Hepatocyte (in vitro differentiated cells): ENCODE data around the gene SPRYD3. TPM values are rescaled to one million over a fixed set of nuclear protein-coding genes. Genes with fewer than 3 reads are reported as not detected.

Source experiments
- DNase-seq: peaks from one replicate; pipeline ENCODE4 v3.0.0-alpha.2; 2016; ENCODE audit warnings: low spot score
- H2AFZ ChIP-seq: fragments of 200-600 bp; sonication (generic); 2 replicates; pipeline ENCODE4 v1.6.0; 2016; ENCODE audit warnings: antibody characterized with exemption, mild to moderate bottlenecking
- H3K27ac ChIP-seq: fragments of 200-600 bp; sonication (generic); 2 replicates; pipeline ENCODE4 v1.5.1; 2016; ENCODE audit warnings: mild to moderate bottlenecking
- H3K27me3 ChIP-seq: fragments of 200-600 bp; sonication (generic); 2 replicates; pipeline ENCODE4 v1.6.1; 2016
- H3K36me3 ChIP-seq: fragments of 200-600 bp; sonication (generic); replicated peaks from 2 replicates; pipeline ENCODE4 v1.5.1; 2016; ENCODE audit warnings: low read depth; ENCODE audit not compliant: insufficient read depth
- H3K4me1 ChIP-seq: fragments of 200-600 bp; sonication (generic); 2 replicates; pipeline ENCODE4 v1.5.1; 2016; ENCODE audit warnings: mild to moderate bottlenecking, moderate library complexity; ENCODE audit not compliant: insufficient read depth
- H3K4me2 ChIP-seq: fragments of 200-600 bp; sonication (generic); 2 replicates; pipeline ENCODE4 v1.6.0; 2016
- H3K4me3 ChIP-seq: fragments of 200-600 bp; sonication (generic); 2 replicates; pipeline ENCODE4 v1.5.1; 2016; ENCODE audit warnings: mild to moderate bottlenecking
- H3K79me2 ChIP-seq: fragments of 200-600 bp; sonication (generic); 2 replicates; pipeline ENCODE4 v1.6.0; 2017; ENCODE audit warnings: mild to moderate bottlenecking
- H3K9me2 ChIP-seq: fragments of 200-600 bp; sonication (generic); replicated peaks from 2 replicates; pipeline ENCODE4 v1.6.0; 2017; ENCODE audit warnings: mild to moderate bottlenecking; ENCODE audit not compliant: insufficient read depth
- H3K9me3 ChIP-seq: fragments of 200-600 bp; sonication (generic); 2 replicates; pipeline ENCODE4 v1.5.1; 2016; ENCODE audit warnings: low read depth, mild to moderate bottlenecking
- H4K20me1 ChIP-seq: fragments of 200-600 bp; sonication (generic); 2 replicates; pipeline ENCODE4 v1.6.0; 2016; ENCODE audit warnings: mild to moderate bottlenecking; ENCODE audit not compliant: insufficient read depth, poor library complexity, severe bottlenecking
- CTCF ChIP-seq: fragments of 200-600 bp; sonication (generic); IDR thresholded peaks from 2 replicates; pipeline ENCODE4 v1.5.1; 2016; ENCODE audit warnings: antibody characterized with exemption, mild to moderate bottlenecking; ENCODE audit not compliant: poor library complexity
- EZH2 ChIP-seq: fragments of 200-600 bp; sonication (generic); IDR thresholded peaks from 2 replicates; pipeline ENCODE4 v1.6.1; 2016; ENCODE audit warnings: antibody characterized with exemption, mild to moderate bottlenecking, borderline replicate concordance
- EZH2phosphoT487 ChIP-seq: fragments of 200-600 bp; sonication (generic); IDR thresholded peaks from one replicate; pipeline ENCODE4 v1.6.1; 2018; ENCODE audit warnings: antibody characterized with exemption, mild to moderate bottlenecking, low read depth, moderate library complexity; ENCODE audit not compliant: unreplicated experiment, severe bottlenecking
- WGBS: methylation state at CpG from one replicate; pipeline ENCODE4 v1.1.6; 2016; ENCODE audit warnings: low lambda C conversion rate; ENCODE audit errors: missing lambda C conversion rate; 5-methylcytosine and 5-hydroxymethylcytosine counted together
- polyA plus RNA-seq: library from polyadenylated mRNA; unstranded; fragments of >200 nt; fragmentation: Nextera tagmentation; extraction: Ambion mirVana; gene quantifications from 2 replicates; pipeline ENCODE4 v1.2.1, GENCODE V29; 2016
- total RNA-seq: library from RNA; depleted of rRNA; stranded (reverse); fragments of >200 nt; gene quantifications from 2 replicates; pipeline ENCODE4 v1.2.3, GENCODE V29; 2014

SPRYD3 gene
- total and polyA plus RNA-seq, 2 experiments from 2014 or later: 20.9 to 24.6 TPM

DNA sequence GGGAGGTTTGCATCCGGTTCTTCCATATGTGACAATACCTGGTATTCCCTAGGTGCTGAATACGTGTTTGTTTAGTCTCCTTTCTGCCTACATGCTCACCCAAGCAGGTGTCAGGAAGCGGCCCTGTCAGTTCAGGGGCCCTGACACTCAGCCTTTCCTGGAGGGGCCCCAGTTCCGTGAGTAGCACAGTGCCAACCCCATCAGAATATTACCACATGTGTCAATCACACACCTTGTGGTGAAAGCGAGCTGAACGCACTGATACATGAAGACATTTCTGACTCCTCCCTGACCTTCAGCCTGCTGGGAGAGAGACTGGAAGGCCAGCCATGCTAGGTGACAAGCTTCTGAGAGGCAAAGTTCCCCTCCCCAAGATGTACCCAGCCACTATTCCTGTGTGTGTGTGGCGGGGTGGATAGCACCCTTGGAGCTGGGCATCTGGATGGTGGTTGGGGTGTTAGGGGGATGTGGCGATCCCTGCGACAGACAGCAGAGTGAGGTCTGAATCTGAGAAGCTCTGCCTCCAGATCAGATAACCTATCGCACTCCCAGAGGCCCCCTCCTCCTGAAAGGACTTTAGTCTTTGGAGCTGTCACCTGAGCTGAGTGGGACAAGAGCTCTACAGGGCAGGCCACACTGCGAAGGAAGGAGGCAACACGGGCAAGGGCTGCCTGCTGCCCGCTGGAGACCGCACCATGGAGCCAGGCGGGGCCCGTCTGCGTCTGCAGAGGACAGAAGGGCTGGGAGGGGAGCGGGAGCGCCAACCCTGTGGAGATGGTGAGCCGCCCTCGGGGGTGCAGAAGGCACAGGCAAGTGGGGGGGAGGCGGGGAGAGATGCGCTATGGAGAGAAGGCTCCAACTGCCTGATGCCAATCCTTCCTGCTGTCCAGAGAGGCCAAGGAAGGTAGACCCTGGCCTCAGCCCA lies 24.0 kb upstream of the SPRYD3 start, which contains the start of gene SOAT2:
SOAT2 (plus strand) TSS at position 604 of the 925 bp plus-strand sequence; CDS start at position 696, 92 bp downstream.
- H3K4me3 ChIP-seq: no peak within 1 kb of the TSS
- H3K27ac ChIP-seq: peak within 1 kb of the TSS; percentile 90
- 71% methylated on average over 23 of the region's 23 CpGs for WGBS

DNA sequence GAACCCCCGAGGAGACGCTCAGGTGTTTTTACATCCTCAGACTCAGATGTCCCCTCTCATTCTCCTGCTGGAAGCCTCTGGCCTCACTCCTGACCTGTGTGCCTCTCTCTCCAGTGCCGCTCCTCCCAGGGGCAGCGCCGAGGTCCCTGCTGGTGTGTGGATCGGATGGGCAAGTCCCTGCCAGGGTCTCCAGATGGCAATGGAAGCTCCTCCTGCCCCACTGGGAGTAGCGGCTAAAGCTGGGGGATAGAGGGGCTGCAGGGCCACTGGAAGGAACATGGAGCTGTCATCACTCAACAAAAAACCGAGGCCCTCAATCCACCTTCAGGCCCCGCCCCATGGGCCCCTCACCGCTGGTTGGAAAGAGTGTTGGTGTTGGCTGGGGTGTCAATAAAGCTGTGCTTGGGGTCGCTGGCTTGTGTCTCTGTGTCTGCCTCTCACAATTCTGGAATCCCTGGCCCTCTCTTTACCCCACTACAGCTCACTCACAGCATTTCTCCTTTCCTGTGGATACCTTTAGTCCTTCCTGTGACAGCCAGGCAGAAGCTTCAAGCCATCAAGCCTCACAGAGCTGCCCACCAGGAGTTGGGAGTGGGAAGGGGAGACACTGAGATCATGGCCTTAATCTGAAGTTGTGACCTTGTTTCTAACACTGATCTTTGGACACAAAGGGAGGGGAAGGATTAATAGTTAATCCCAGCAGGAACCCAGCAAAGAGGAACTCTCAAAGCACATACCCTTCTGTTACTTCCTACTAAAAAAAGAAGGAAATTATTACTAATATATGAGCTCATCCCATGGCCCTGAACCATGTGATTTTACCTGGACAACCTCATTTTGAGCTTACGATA lies 23.0 kb upstream of the SPRYD3 start:
- H3K4me3 ChIP-seq: no peak overlapping the region
- H3K4me2 ChIP-seq: peak overlapping the region; percentile 59
- TF ChIP-seq EZH2phosphoT487 (no peak), EZH2 (no peak), CTCF (no peak)
- H3K79me2 ChIP-seq: no peaks in the 10 kb centered on the region
- H3K4me1 ChIP-seq: peaks cover 22% of the 10 kb centered on the region
- H2AFZ ChIP-seq: no peak overlapping the region
- H3K27me3 ChIP-seq: no peaks in the 10 kb centered on the region
- H3K36me3 ChIP-seq: no peaks in the 10 kb centered on the region
- no peaks in the 10 kb centered on the region for H4K20me1 ChIP-seq
- peak; percentile 34 for DNase-seq
- no peaks in the 10 kb centered on the region for H3K9me3 ChIP-seq
- no peaks in the 10 kb centered on the region for H3K9me2 ChIP-seq
- peak overlapping the region; percentile 90 for H3K27ac ChIP-seq
- 87% methylated on average over 12 of the region's 12 CpGs for WGBS

More for the DNA sequence above, 24.0 kb upstream of the SPRYD3 start, which contains the start of gene SOAT2:
- TF ChIP-seq EZH2 (no peak), EZH2phosphoT487 (no peak), CTCF (no peak)
- H3K4me1 ChIP-seq: peaks cover 19% of the 10 kb centered on the region
- no peaks in the 10 kb centered on the region for H3K36me3 ChIP-seq
- H3K4me2 ChIP-seq: peak within 1 kb of the TSS; percentile 59
- H3K79me2 ChIP-seq: no peaks in the 10 kb centered on the region
- no peaks in the 10 kb centered on the region for H4K20me1 ChIP-seq
- no peaks in the 10 kb centered on the region for H3K27me3 ChIP-seq
- no peak within 1 kb of the TSS for H2AFZ ChIP-seq
- no peaks in the 10 kb centered on the region for H3K9me2 ChIP-seq
- H3K9me3 ChIP-seq: no peaks in the 10 kb centered on the region
- peak; percentile 75 for DNase-seq

GRCh38 chr12:53101266-53101665 lies 22.1 kb upstream of the SPRYD3 start:
- no peaks in the 10 kb centered on the region for H3K9me3 ChIP-seq
- no peak overlapping the region for H2AFZ ChIP-seq
- DNase-seq: no peak
- TF ChIP-seq CTCF: no peak
- TF ChIP-seq EZH2phosphoT487: no peak
- no peak for TF ChIP-seq EZH2
- no peak overlapping the region for H3K4me3 ChIP-seq
- H3K4me2 ChIP-seq: no peak overlapping the region
- H3K27ac ChIP-seq: no peak overlapping the region
- peaks cover 31% of the 10 kb centered on the region for H3K4me1 ChIP-seq
- H3K36me3 ChIP-seq: no peaks in the 10 kb centered on the region
- WGBS: 88% methylated on average over 7 of the region's 7 CpGs
- no peaks in the 10 kb centered on the region for H3K27me3 ChIP-seq
- no peaks in the 10 kb centered on the region for H4K20me1 ChIP-seq
- no peaks in the 10 kb centered on the region for H3K9me2 ChIP-seq
- H3K79me2 ChIP-seq: no peaks in the 10 kb centered on the region
